DMS 273 treated with DMSO at 0.1 percent for 48 hours (cell line): ENCODE measurements around the gene EFNB3.

Source experiments
- DNase-seq: peaks from one replicate; lab custom pipeline; 2025; lab: John Stamatoyannopoulos, UW

EFNB3 gene

DNA sequence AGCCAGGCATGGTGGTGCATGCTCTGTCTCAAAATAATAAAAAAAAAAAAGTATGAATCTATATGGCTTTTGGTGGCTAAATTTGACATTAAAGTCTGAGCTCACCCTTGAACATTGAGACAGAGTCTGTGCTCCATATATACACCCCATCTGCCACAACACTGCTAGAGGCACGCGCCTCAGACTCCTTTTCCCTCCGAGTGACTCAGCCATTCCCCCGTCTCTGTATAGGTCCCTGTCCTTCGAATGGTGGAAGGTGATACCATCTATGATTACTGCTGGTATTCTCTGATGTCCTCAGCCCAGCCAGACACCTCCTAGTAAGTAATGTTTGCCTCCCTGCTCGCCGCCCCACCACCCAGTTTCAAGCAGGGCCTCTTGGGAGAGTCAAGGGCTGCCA lies 4.5 kb upstream of the EFNB3 start:
- no peak for DNase-seq

DNA sequence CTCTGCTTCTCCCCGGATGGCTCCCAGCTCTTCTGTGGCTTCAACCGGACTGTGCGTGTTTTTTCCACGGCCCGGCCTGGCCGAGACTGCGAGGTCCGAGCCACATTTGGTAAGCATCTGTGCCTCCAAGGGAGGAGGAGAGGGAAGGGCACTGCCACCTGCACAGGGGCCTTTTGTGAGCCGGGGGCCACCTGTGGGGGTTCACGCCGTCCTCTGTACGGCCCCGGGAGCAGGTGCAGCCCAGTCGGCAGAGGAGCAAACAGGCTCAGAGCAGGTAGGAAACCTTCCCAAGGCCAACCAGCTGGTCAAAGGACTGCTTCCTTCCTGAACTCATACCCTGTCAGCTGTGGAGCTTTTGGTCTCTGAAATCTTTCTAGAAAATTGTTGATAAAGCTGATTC lies 3.3 kb upstream of the EFNB3 start:
- no peak for DNase-seq

DNA sequence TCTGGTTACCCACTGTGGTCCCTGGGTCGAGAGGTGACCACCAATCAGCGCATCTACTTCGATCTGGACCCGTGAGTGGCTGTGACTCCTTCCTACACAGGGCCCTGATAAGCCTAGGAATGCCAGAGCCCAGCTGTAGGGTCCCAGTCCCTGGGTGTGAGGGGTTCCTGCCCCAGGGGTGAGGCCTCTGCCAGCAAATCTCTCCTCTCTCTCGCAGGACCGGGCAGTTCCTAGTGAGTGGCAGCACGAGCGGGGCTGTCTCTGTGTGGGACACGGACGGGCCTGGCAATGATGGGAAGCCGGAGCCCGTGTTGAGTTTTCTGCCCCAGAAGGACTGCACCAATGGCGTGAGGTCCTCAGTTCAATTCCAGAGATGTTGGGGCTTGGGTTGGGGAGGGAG lies 2.2 kb upstream of the EFNB3 start:
- no peak for DNase-seq

DNA sequence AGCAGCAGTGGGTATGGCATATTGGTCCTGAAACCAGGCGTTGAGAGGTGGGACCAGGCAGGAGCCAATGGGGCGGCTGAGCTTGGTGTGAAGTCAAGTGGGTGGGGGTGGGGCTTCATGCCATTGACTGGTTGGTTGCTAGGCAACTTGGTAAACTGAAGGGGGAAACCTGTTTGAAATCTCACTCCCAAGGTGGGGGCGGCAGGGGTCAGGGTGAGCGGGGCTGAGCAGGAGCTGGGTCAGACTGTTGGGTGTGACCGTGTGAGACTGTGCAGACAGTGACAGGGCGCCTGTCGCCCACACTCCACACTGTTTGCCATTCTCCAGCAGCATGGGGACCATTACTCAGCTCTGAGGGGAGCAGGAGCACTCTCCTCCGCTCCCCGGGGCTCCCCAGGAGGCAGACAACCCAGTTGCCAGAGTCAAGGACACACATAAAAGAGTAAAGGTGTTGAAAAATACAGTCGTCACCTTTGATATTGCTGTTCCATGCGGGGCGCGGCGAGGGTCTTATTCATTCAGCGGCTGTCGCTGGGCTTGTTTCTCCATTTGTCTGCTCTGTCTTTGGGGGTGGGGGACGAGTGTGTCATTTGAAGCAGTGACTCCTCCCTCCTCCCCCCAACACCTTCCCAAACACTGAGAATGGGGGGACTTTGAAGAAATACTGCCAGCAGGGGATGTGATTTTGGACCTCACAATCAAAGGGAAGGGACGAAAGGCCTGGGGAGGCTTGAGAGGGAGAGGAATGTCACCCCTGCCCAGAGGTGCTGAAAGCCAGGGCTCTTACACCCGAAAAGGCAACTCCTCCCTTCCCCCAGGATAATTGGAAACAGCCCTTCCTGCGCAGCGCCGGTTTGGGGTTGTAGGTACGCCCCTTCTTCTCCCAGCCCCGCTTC lies 1.2 kb upstream of the EFNB3 start:
- DNase-seq = no peak

DNA sequence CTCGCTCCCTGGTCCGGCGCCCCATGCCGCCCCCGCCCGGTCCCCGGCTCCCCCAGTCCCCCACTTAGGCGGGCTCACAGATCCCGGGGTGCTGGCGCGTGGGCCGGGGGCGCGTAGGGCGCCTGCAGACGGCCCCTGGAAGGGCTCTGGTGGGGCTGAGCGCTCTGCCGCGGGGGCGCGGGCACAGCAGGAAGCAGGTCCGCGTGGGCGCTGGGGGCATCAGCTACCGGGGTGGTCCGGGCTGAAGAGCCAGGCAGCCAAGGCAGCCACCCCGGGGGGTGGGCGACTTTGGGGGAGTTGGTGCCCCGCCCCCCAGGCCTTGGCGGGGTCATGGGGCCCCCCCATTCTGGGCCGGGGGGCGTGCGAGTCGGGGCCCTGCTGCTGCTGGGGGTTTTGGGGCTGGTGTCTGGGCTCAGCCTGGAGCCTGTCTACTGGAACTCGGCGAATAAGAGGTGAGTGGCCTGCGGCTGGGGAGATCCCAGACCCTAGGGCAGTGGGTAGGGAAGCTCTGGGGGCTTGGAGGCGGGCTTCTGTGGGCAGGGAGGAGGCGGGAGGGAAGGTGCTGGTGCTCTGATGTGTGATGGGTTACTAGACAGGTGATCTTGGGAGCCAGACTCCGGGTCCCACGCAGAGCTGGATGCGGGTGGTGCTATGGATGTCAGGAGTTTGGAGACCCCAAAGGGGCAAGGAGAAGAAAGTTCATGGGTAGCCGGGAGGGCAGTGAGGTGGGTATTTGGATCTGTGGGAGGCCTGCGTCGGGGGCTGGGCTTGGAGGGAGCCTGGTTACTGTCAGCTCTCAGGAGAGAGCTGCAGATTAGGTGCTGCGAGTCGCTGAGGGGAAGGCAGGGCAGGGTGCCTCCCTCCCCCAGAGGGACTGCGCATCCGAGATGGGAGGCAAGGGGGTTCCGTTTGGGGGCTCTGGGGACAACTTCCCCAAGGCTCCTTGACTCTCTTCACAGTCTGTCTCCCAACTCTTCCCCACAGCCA lies 560 bp downstream of the EFNB3 start:
- no peak for DNase-seq

DNA sequence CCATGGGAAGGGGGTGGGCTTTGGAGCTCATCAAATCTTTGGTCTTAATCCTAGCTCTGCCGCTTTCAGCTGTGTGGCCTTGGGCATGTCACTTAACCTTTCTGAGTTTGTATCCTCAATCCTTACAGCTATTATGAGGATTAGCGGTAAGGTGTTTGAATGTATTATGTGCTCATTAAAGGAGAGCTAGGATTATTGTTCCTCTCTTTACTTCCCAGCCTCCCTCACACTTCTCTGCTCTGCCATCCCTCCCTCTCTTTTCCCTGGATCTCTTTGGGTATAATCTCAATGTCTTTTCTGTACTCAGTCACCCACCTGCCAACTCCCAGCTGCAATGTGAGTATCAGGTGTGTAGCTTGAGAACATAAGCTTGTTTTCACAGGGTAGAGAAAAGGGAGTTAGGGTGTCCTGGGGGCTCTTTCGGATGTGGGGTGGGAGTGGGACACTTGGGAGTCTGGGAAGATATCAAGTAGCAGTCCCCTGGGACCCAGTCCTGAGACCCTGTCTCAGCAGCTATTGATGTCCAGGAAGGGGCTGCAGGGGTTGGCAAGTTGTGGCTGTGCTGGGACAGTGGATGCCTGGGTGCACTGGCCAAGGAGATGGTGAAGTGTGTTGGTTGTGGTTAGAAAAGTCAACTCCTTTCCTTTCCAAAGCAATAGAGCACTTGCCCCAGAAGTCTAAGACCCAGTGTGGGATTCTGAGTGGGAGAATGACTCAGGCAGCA lies 1.8 kb downstream of the EFNB3 start:
- no peak for DNase-seq

DNA sequence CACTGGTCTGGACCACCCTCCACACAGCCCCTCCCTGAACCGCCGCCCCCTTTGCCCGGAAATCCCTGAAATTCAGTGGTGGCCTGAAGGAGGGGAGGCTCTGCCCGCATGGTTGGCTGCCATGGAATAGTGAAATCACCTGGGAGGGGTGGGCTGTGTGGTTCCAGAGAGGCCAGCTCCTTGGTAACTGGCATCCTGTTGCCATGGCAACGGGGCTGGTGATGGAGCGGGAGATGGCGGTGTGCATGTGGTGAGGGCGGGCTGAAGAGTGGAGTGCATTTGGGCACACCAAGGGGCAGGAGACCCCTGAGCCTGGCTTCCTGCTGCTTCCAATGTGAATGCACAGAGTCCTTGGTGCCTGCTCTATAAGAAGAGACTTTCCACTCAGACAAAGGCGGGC lies 2.4 kb downstream of the EFNB3 start:
- no peak for DNase-seq

DNA sequence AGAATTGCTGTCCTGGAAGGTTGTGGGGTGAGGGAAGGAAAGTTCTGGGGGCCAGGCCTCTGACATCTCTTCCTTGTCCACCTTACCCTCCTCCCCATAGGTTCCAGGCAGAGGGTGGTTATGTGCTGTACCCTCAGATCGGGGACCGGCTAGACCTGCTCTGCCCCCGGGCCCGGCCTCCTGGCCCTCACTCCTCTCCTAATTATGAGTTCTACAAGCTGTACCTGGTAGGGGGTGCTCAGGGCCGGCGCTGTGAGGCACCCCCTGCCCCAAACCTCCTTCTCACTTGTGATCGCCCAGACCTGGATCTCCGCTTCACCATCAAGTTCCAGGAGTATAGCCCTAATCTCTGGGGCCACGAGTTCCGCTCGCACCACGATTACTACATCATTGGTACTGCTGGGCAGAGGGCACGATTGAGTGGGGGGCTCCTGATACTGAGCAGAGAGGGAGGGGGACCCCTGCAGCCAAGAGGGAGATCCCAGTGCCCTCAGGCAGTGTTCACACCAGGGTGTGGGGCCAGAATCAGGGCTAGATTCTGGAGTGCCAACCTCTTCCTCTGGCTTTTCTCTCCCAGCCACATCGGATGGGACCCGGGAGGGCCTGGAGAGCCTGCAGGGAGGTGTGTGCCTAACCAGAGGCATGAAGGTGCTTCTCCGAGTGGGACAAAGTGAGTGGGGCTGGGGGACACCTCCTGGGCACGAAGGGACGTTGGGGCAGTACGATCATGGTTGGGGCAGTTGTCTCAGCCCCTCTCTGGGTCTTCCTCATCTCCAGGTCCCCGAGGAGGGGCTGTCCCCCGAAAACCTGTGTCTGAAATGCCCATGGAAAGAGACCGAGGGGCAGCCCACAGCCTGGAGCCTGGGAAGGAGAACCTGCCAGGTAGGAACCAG lies 3.1 kb downstream of the EFNB3 start:
- DNase-seq = no peak

DNA sequence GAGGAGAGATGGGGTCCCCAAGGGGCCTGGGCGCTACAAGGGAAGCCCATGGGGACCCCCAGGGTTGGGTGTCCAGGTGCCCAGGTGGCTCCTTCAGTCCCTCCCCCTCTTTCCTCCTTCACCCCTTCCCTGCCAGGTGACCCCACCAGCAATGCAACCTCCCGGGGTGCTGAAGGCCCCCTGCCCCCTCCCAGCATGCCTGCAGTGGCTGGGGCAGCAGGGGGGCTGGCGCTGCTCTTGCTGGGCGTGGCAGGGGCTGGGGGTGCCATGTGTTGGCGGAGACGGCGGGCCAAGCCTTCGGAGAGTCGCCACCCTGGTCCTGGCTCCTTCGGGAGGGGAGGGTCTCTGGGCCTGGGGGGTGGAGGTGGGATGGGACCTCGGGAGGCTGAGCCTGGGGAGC lies 4.0 kb downstream of the EFNB3 start:
- DNase-seq = no peak

DNA sequence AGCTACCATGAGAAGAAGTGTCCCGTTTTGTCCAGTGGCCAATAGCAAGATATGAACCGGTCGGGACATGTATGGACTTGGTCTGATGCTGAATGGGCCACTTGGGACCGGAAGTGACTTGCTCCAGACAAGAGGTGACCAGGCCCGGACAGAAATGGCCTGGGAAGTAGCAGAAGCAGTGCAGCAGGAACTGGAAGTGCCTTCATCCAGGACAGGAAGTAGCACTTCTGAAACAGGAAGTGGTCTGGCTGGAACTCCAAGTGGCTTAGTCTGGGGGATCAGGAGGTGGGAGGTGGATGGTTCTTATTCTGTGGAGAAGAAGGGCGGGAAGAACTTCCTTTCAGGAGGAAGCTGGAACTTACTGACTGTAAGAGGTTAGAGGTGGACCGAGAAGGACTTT lies 5.3 kb downstream of the EFNB3 start:
- DNase-seq = no peak

DNA sequence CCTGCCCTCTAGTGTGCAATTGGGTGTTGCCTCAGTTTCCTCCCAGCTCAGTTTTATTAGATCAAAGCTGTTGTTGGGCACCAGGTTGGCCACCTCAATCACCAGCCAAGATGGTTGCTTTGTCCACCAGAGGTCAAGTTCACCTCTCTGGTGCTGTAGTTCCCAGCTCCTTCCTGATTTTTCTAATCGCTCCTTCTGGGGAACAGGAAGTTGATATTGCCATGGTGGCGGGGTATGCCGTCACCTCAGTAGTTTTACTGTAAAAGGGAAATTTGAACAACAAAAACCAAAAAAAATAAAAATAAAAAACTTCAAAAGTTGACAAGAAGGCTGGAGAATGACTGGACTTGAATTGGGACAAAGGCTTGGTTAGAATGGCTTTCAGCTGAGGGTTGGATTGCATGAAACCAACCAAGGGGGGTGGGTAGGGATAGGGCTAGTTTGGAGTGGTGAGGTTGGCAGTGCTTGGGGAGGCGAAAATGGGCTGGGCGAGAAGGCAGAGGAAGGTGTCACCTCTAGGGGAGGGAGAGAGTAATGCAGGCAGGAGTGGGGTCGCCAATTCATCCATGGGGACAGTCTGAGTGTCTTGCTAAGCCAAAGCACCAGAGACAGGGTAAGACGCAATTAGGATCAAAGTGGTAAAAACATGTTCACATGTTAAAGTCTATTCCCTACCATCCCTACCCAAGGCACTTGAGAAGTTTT lies 6.2 kb downstream of the EFNB3 start:
- DNase-seq = no peak

DNA sequence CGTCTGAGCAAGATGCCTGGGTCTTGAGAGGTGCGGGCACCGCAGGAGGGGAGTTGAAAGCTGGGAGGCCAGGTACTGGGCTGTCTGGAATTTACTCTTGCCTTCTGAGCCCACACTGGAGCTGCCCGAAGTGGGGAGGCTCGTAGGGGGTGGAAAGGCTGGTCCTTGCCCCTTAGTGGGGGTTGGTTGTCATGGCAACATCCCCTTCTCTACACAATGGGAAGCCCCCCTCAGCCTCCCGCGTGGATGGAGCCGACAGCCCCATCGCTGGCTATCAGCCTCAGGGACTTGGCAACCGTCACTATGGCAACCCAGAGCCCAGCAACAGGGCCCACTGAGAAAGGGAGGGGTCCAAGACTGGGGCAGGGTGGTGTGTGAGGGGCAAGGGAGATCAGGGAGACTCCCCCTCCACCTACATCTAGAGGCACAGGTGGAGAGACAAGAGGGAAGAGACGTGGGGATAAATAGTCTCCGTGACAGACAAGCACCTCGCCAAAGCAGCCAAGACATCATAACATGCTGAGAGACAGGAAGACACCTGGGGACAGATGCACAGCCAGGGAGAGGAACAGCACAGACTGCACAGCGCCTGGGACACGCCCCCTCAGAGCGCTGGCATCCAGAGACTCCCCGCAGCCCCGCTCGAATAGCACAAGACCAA lies 7.2 kb downstream of the EFNB3 start:
- no peak for DNase-seq

DNA sequence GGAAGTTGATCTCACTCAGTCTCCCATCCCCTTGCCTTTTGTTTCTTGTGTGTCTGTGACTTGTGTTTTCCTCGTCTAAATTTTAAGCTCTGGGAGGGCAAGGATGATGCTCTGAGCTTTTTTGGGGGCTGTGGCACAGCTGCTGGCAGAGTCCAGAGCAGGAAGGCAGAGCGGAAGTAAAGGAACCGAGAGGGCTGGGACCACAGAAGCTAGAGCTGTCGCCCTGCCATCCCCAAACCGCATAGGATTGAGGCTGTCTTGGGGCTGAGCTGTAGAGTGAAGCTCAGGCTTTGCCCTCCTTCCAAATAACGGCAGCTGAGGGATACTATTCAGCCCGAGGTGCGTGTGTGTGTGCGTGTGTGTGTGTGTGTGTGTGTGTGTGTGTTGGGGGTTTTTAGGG lies 8.8 kb downstream of the EFNB3 start:
- DNase-seq = no peak

DNA sequence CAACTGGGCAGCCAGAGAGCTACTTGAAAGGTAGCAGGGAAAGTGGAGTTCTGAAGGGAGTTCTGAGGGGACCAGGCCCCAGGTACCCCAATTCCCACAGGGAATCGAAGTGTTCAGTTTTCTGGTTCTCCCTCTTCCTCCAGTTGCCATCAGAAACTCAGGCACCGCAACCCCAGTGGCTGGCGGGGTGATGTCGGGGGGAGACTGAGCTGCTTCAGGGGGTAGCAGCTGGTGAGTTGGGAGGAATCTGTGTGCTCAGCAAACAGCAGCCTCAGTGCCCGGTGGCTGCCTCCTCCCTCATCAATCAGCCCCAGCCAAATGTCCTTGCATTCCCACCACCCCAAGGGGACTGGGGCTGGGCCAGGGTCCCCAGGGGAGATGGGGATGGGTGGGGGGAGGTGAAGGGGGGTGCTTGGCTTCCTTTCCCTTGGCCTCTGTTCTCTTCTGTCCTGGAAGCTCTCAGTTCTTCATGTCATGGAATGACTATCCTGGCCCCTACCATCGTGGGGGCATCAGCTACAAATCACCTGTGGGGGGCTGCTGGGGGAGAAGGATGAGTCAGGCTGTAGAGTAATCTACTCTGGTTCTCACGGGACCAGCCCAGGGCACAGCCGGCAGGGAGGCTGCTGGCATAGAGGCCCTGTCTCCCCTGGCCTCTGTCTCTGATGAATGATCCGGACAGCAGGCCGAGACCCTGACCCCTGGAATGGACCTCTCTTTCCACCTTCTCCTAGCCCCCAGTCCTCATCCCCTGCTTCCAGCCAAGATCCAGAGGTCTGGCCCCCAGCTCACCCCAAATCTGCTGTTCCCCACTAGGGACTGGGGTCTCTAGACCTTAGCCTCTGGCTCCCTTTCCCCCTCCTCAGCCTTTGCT lies 10.0 kb downstream of the EFNB3 start:
- no peak for DNase-seq

DNA sequence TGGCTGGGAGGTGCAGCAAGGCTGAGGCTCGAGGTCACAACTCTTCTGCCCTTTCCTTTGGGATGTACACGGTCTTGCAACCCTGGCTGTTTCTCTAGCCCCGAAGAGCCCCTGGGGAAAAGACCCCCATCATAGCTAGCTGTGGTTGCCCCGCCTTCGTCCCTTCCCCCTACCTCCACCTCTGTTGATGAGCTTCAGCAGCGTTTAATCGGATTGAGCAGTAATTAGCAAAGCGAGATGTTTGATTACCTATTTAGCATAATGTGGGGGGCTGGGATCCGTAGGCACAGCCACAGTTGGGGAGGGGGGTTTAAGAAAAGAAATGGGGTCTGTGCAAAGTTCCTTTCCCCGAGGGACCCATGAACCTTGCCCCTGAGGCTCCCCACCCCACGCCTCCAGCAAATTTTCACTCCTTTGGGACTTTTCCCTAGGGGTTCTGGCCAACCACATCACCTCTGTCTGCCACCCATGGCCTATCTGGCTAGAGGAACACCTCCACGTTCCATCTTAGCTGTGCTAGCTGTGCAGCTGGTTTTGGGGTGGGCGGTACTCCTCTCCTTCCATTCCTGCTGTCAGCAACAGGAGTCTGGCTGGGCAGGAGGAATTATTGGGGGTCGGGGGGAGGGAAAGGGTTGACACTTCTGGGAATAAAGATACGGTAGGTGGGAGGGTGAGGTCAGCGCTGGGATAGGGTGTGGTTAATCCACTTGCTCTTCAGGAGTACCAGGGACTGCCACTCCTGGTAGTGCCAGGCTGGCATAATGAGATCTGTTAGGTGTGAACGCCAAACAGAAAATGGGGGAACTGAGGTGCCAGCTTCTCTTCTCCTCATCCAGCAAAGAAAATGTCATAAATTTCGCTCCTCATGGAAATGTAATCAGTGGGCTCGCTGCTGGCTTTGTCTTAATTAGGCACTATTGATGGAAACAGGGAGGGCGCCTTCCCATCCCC lies 11.2 kb downstream of the EFNB3 start:
- DNase-seq = no peak

DNA sequence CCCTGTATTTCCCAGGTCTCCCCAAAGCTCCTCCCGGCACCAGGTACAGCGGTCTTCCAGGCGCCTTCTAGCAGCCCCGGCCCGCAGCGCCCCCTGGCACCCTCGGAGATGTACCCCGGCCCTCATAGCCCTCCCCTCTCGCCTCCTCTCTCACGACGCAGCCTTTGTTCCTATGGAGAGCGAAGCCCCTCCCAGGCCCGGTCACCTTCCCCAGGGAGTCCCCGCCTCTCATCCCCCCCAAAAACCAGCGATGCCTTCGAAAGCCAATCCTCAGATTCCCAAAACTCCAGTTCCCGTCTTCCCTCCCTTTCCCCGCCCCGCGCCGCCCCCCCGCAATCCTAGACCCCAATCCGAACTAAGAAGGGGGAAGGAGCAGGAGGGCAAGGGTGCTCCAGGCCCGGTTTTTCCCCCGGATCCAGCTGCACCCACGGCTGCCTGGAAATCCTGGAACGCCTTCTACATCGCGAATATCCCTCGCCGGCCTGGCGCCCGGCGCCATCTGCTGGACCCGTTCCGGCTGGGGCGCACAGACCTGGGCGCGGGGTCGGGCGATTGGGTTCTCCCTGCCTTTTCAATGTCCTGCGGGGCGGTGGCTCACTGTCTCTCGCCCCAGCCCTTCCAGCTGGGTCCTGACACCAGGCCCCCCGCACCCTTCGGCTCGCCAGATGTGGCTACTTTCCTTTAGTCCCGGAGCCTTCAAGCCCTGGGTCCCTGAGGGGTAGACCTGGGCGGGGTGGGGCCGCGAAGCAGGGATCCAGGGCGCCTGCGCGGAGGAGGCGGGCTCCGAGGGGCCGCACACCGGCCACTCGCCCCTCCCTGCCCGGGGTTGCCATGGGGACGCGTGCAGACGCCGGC lies 12.1 kb downstream of the EFNB3 start, which contains the start of gene DNAH2:
Gene DNAH2 (plus strand): TSS at position 844 of the 855 bp plus-strand sequence. CDS start 1,991 bp downstream, outside the sequence.
- peak; percentile 74 for DNase-seq
